Hematopoietic multipotent progenitor cell (in vitro differentiated cells): ENCODE results near the gene MITF. TPM values are rescaled to one million over a fixed set of nuclear protein-coding genes. Genes with fewer than 3 reads are reported as not detected.

Source experiments
- DNase-seq, 3 donors: peaks; one replicate each; pipeline ENCODE4 v3.0.0-alpha.2; 2011 to 2015; ENCODE audit warnings: low read depth in 2 of 3, low spot score in 2 of 3
- total RNA-seq: library from RNA; depleted of rRNA; stranded (reverse); fragments of >200 nt; gene quantifications from one replicate; pipeline ENCODE4 v1.2.3, GENCODE V29; 2012

The MITF gene
- total RNA-seq, 1 donor = 2.2 TPM

DNA sequence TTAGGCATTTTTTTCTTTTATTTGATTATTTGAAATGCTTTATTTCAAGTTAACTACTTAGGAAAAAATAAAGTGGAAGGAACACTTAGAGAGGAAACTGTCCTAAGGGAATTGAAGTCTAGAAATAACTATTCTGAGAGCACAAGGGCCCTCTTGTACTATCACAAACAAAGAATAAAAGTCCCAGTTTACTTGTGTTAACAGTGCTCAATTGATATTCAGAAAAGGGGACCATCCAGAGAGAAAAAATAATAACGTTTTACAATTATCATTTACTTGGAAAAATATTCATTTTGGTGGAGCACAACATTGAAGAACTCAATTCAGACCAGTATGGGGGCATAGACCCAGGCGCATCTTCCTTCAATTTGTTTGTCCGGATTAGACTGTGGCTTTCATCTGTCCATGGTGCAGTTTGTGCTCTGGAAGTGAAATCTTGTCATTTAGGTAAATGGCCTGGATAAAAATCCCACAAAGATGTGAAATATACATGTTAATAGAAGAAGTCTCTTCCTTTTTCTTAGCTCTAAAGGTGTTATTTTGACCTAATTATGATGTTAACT is 205.7 kb downstream of the MITF start:
- no peak for DNase-seq

DNA sequence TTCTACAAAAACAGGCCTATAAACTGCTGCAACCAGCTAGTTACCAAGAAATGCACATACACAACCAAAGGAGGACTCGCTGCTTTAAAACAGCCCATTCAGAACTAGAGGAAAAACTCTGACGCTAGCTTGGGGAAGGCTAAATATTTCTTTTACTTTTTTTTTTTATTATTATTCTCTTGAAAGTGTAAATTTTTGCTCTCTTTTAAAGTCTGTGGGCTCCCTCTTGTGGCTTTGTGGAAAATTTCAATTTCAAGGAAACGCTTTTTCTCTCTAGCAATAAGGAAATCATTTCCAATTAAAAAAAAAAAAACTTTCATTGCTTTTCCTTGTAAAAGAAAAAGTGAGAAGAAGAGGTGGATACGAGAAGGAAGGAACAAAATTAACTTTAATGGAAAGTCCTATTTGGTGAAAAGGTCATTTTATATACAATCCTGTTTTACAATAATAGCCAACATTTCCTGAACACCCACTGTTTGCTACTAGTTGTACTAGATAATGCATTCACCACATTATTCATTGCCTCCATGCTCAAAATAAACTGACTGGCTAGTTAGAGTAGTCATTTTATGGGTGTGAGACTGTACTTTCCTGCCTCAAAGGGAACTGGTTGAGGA is 209.1 kb downstream of the MITF start:
- peak in 2 of 3 donors; percentile 26 to 69 for DNase-seq

DNA sequence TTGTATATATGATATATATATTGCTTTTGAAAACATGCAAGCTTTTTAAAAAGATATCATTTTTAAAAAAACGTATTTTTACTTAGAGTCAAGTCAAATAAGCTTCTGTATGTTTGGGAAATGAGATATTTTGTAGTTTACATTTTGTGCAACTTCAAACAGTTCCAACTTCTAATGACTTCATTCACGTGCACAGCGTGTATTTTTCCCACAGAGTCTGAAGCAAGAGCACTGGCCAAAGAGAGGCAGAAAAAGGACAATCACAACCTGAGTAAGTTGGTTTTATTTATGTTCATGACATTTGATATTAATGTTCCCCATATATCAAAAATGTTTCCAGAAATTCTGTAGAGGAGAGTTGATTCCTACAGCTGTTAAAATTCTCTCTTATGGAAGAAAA is 212.4 kb downstream of the MITF start:
- no peak for DNase-seq

GRCh38 chr3:69959581-69959980 is 220.3 kb downstream of the MITF start:
- DNase-seq = no peak

DNA sequence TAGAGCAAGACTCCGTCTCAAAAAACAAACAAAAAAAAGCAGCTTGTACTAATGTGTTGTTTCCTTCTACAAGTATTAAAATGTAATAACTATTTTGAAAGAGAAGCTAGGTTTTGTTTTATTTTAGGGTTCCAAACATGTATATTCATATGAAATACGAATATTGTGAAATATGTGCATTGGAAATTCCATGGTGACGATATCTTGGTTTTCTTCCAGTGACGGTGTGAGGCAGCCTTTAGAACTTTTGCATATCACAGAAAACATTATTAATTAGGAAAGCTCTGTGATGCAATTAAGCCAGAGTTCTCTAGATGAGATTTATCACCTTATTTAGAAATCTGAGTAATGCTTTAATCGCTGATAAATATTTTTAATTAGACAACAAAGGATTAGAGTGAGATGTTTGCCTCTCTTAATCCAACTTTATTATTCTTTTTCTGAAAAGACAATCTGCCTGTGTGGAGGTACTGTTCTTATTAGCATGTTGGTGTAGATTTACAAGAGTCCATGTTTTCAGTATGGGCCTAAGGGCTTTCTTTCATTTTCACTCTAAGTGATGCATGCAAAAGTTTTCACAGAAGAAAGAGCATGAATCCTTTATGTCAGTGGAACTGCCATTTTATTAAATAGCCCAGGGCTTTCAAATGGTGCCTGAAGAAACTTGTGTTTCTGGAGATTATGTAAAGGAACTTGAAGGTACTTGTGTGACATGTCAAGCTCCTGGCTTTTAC is 222.6 kb downstream of the MITF start:
- DNase-seq = no peak

DNA sequence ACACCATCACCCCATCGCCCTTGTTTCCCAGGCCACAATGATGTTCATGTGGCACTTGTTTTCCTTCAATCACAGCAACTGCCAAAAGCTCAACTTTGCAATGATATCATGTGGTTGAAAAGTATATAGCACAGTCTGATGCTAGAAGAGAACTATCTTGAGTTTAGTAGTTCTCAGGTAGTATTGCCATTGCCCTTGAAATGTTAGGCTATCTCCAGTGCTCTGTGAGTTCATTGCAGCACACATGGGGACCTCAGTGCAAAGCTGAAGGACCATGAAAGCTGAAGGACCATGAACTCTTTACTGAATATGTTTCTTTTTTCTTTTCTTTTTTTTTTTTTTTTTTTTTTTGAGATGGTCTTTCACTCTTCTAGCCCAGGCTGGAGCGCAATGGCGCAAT is 224.4 kb downstream of the MITF start:
- no peak for DNase-seq

DNA sequence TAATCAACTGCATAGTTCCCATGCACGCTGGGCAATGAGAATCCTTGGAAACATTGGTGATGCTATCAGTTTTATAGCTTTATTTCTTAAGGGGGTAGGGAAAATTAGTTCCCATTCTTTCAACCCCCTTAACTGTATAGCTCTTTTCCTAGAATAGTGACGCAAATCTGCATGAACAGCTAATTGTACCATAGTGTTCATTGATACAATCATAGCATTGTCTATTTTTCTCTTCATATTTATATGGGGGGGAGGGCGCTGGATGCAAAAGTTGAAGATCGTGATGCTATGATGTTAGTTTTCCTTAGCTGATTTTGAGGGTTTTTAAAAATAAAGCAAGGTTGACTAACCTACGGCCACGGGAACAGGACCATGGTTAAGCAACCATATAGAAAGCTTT is 227.9 kb downstream of the MITF start:
- no peak for DNase-seq

GRCh38 chr3:69970827-69971226 is 231.6 kb downstream of the MITF start:
- no peak for DNase-seq

DNA sequence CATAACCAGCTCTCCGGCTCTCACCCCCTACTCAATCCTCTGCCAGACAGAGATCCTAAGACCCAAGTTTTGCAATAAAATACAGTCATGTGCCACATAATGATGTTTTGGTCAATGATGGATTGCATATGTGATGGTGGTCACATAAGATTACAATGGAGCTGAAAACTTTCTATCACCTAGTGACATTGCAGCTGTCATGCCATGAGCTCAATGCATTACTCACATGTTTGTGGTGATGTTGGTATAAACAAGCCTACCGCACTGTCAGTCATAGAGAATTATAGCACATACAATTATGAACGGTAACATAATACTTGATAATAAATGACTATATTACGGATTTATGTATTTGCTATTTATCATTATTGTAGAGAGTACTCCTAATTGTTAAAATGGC is 233.4 kb downstream of the MITF start:
- no peak for DNase-seq

GRCh38 chr3:69976021-69976420 is 236.8 kb downstream of the MITF start:
- DNase-seq = no peak

DNA sequence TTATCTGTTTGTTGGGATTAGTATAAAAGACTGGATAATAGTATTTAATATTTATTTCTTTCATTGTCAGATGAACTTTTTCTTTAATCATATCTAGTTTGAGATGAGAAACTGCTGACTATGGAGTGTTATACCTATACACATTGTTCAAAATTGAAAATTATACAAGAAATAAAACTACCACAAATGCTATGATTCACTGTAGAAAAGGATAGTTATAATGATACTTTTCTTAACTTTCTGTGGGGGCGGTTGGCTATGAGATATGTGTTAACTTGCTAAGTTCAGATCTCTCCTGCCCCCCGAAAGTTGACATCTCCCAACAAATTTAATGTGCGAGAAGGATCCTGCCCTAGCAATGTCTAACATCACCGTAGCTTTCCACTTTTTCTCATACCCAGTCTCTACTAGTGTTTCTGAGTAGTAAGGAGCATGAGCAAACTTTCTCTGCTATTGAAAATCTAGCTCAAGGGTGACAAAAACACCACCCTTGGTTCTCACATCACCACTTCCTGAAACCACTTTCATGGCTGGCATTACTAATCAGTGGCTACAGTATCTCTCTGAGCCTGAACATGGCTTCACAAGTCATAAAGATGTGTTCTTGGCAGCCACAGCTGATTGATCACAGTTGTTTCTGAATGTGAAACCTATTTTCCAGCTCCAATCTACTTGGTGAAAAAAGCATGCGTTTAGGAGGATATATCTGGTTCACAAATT is 244.4 kb downstream of the MITF start:
- DNase-seq = no peak

GRCh38 chr3:69985266-69985665 is 246.0 kb downstream of the MITF start:
- no peak for DNase-seq

DNA sequence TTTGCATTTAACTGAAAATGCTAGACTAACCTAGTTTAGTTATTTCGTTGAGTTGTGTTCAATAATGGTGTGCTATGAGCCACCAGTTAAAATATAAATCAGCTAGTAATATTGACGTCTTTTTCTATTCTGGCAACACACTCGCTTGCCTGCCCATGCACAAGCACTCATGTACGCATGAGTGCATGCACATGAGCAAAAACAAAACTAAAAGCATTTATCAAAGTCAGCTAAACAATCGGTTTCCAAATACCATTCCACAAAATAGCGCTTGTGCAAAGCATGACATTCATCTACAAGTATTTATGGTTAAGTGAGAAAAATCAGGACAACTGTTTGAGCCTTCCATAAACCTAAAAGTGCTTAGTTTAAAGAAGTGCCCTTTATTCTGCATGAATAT is 247.2 kb downstream of the MITF start:
- DNase-seq = no peak

DNA sequence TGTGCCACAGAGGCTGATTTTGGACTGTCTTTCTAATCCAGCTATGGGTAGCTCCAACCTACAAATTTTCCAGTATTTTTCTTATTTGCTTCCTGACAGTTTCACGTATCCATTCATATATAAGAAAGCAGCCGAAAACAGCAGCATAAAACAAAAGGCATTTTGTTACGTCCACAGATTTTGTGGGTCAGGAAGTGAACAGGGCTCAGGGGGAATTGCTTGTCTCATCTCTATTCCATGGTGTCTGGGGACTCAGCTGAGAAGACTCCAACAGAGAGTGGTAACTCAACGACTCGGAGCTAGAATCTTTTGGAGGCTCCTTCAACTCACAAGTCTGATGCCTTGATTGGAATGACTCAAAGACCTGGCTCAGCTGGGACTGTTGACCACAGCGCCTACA is 248.6 kb downstream of the MITF start:
- no peak for DNase-seq

DNA sequence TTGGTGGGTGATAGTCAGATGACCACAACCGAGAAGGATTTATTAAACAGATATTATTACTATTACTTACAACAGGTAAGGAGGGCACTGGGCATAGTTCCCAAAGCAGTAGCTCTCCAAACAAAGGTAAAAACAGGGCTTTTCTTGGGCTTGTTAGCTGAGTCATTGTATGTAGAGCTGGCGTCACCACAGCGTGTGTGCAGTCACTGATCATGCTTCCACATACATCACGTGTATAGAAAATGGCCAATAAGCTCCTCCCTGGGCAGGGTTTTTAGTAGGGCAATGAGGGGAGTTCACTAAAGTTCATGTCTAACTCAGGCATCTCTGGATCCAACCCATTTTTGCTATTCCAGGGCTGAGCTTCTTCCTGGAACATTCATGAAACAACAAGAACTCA is 254.5 kb downstream of the MITF start:
- no peak for DNase-seq

DNA sequence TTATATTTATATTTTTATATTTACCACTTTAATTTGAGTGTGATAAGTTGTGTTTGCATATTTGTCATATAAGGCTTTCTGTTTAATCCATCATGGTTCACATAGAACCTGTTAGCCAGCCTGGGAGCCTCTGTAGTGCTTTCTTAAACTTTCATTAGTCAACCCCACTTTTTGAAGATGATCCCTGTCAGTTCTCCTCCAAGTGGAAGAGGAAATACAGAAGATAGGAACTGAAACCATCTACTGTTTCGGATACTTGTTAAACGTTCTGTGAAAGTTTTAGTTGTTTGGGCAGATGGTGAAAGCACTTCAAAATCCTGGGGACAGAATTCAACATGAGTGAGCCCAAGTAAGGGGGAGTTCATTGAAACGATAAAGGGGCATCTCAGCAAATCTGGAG is 255.7 kb downstream of the MITF start:
- no peak for DNase-seq

DNA sequence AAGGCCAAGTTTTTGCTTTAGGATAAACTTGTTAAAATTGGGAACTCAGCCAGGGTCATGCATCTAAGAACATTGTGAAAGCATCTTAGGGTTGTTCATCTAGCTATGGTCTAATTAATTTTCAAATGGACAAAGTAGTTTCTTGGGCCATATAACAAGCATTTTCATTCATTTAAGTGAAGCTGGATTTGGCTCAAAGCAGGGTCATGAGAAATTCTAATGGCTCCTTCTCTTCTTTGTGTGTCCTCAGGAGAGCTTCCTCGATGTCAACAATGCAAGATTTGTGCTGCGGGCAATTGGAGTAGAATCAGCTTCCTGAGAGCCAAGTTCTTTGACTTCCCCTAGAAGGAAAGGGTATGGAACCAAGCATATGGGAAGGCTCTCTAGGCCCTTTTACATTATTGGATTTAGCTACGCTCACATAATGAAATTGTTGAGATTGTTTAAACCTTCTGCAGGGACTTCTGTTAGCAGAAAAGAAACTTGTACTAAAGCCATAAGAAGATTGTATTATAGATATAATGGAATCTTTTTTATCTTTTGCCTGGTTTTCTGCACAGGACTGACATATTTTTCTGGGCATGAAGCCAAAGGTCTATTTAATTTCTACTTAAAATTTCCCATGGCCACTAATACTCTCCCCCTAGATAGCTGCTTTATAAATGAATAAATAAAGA is 258.5 kb downstream of the MITF start:
- no peak for DNase-seq

GRCh38 chr3:69998759-69999139 is 259.5 kb downstream of the MITF start:
- no peak for DNase-seq

DNA sequence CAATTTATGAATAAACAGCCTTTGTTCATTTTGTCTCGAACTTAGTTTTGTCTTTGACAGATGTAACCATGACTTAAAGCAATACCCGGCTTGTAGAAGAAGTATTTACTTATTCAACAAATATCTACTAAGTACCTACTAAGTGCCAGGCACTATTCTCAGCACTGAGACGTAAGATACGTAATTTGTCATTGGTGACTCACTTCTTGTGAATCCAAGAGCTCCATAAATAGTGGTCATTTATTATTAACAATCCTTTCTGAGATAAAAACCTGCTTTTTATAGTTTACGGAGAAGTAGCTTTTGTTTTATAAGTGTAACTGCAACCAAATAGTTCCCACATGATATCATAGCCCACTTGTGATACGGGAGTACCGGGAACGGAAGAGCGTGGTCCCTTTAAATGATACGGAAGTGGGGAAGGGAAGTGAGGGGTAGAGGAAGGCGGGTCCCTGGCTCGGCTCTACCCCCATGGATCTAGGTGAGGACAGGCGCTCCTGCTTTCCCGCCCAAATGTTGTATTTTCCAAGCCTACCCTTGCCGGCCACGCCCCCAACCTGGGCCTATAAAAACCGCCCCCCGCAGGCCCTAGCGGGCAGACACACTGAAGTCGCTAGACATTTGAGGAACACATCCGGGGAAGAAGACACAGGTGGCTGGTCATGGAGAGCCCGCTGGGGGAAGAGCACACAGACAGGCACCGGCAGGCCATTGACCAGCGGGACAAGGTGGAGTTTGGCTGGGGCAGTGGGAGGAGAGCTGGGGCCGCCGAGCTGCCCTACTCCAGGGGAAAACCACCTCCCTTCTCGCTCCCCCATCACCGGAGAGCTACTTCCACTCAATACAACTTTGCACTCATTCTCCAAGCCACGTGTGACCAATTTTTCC is 260.1 kb downstream of the MITF start, which contains the start of gene SAMMSON:
Gene SAMMSON, plus strand, starts transcription at position 594 of the 888 bp plus-strand sequence.
- DNase-seq = no peak

DNA sequence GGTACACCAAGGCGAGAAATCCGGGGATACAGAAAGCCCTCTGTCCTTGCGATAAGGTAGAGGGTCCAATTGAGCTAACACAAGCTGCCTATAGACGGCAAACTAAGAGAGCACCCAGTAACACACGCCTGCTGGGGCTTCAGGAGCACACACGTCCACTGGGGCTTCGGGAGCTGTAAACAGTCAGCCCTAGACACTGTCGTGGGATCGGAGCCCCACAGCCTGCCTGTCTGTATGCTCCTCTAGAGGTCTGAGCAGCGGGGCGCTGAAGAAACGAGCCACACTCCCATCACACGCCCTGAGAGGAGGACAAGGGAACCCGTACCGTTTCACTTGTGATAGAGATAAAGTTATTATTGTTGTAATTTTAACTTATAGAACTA is 260.8 kb downstream of the MITF start:
- DNase-seq = no peak
